ENCODE measurements around the gene RHOG. TPM values are rescaled to one million over a fixed set of nuclear protein-coding genes. Genes with fewer than 3 reads are reported as not detected.

Gene RHOG
- total RNA-seq, 1 experiment from 2014 or later: 33.6 TPM

- Mint-ChIP-seq H3K4me1 (peaks cover 16% of the 10 kb centered on the region), H3K27ac (no peak overlapping the region), H3K36me3 (no peaks in the 10 kb centered on the region), H3K9me3 (0 out of 2 replicates have a peak, but pooled peaks cover 3% of the 10 kb centered on the region), H3K27me3 (ENCODE audit: low read depth) (no peaks in the 10 kb centered on the region), H3K4me3 (no peak overlapping the region)
- DNase-seq (ENCODE audit: low spot score) (no peak), ATAC-seq (no peak)
- ChIA-PET POLR2A (no interaction called here), CTCF (interaction anchor here (1.1 to 2.1 kb wide), 2 partner anchors 25 to 31 kb away, joined by 5 to 14 read pairs; partner anchors contain the start of gene STIM1)
- TF ChIP-seq GABPB1 (CRISPR knock-in tag; IDR thresholded peaks at IDR 0.05) (peak; percentile 45; the same call in 1 of the 2 replicates), EMX1 (CRISPR knock-in tag; IDR thresholded peaks at IDR 0.05) (no peak)
Measured at GRCh38 chr11:3879967-3880542, 39.3 kb upstream of the RHOG start.

GRCh38 chr11:3879216-3879966 is 38.6 kb upstream of the RHOG start:
- POLR2A ChIA-PET: interaction anchor here (0.7 kb wide), 1 partner anchor 284 kb away, joined by 3 read pairs; no protein-coding TSS in a partner anchor
- CTCF ChIA-PET: interaction anchor here (1.1 to 4.2 kb wide), 4 partner anchors 25 to 30 kb away, joined by 5 to 15 read pairs (median 10); partner anchors contain the start of gene STIM1
- H3K4me1 Mint-ChIP-seq: peaks cover 16% of the 10 kb centered on the region
- DNase-seq (ENCODE audit: low spot score) (no peak), ATAC-seq (no peak)
- TF ChIP-seq CREM (CRISPR knock-in tag; IDR thresholded peaks at IDR 0.05): no peak
- no peak for TF ChIP-seq SMAD3 (CRISPR knock-in tag; IDR thresholded peaks at IDR 0.05; ENCODE audit: borderline replicate concordance)
- TF ChIP-seq IRF1 (CRISPR knock-in tag; IDR thresholded peaks at IDR 0.05): no peak
- no peak for TF ChIP-seq NFATC4 (CRISPR knock-in tag; IDR thresholded peaks at IDR 0.05)
- no peak for TF ChIP-seq FOXJ3 (CRISPR knock-in tag; IDR thresholded peaks at IDR 0.05; ENCODE audit: borderline replicate concordance)
- no peak for TF ChIP-seq KAT7 (CRISPR knock-in tag; IDR thresholded peaks at IDR 0.05; ENCODE audit: borderline replicate concordance)
- TF ChIP-seq ARID4B (CRISPR knock-in tag; IDR thresholded peaks at IDR 0.05; ENCODE audit: borderline replicate concordance): no peak
- TF ChIP-seq MXD4 (CRISPR knock-in tag; IDR thresholded peaks at IDR 0.05; ENCODE audit: borderline replicate concordance): no peak
- no peak for TF ChIP-seq ZBTB43 (CRISPR knock-in tag; IDR thresholded peaks at IDR 0.05)
- no peak for TF ChIP-seq TP53 (CRISPR knock-in tag; IDR thresholded peaks at IDR 0.05)
- TF ChIP-seq PRDM15 (CRISPR knock-in tag; IDR thresholded peaks at IDR 0.05): no peak
- TF ChIP-seq CREB1 (CRISPR knock-in tag; IDR thresholded peaks at IDR 0.05): no peak
- TF ChIP-seq PREB (CRISPR knock-in tag; IDR thresholded peaks at IDR 0.05; ENCODE audit: borderline replicate concordance): no peak
- no peak for TF ChIP-seq MLX (CRISPR knock-in tag; IDR thresholded peaks at IDR 0.05)
- H3K36me3 Mint-ChIP-seq: no peaks in the 10 kb centered on the region
- H3K9me3 Mint-ChIP-seq: 0 out of 2 replicates have a peak, but pooled peaks cover 3% of the 10 kb centered on the region
- no peak overlapping the region for H3K4me3 Mint-ChIP-seq
- no peak overlapping the region for H3K27ac Mint-ChIP-seq
- no peaks in the 10 kb centered on the region for H3K27me3 Mint-ChIP-seq (ENCODE audit: low read depth)
